WTC11 (cell line): ENCODE results near the gene TCTN2. TPM values are rescaled to one million over a fixed set of nuclear protein-coding genes. Genes with fewer than 3 reads are reported as not detected.

ENCODE experiments used
- ATAC-seq: fragments of 200-7000 bp; cut with Tn5 transposase; 2 replicates; pipeline ENCODE4 v1.10.0; 2021; ENCODE audit warnings: mild to moderate bottlenecking, moderate library complexity
- CTCF ChIA-PET: fragments of 300-600 bp; sonication (Branson Sonifier 250); formaldehyde crosslinking; loops from one replicate; lab custom pipeline; 2021; ENCODE audit warnings: antibody characterized with exemption; lab: Charles Lee
- POLR2A ChIA-PET: fragments of 350-600 bp; sonication (Branson Sonifier 250); formaldehyde crosslinking; loops from one replicate; lab custom pipeline; 2021; ENCODE audit warnings: antibody characterized with exemption; lab: Charles Lee
- DNase-seq: peaks from one replicate; pipeline ENCODE4 v3.0.0; 2021; ENCODE audit warnings: low spot score
- H3K27ac Mint-ChIP-seq: 2 replicates; pipeline ENCODE4 v1.8.0; 2021; ENCODE audit warnings: mixed read lengths
- H3K27me3 Mint-ChIP-seq: 2 replicates; pipeline ENCODE4 v1.8.0; 2021; ENCODE audit warnings: low read depth, mild to moderate bottlenecking, moderate library complexity, mixed read lengths
- H3K36me3 Mint-ChIP-seq: 2 replicates; pipeline ENCODE4 v1.8.0; 2021; ENCODE audit warnings: mixed read lengths
- H3K4me1 Mint-ChIP-seq: 2 replicates; pipeline ENCODE4 v1.8.0; 2022; ENCODE audit warnings: mixed read lengths
- H3K4me3 Mint-ChIP-seq: 2 replicates; pipeline ENCODE4 v1.8.0; 2021; ENCODE audit warnings: mild to moderate bottlenecking, moderate library complexity, mixed read lengths
- H3K9me3 Mint-ChIP-seq: 2 replicates; pipeline ENCODE4 v1.8.0; 2021; ENCODE audit warnings: mixed read lengths
- ATF1 ChIP-seq: sonication (generic); formaldehyde crosslinking; IDR thresholded peaks from 2 replicates; pipeline ENCODE4 v1.8.1; 2023; ENCODE audit warnings: mild to moderate bottlenecking, moderate library complexity, missing genetic modification reagents
- FOXJ3 ChIP-seq: sonication (generic); formaldehyde crosslinking; IDR thresholded peaks from 2 replicates; pipeline ENCODE4 v1.9.0; 2021; ENCODE audit warnings: missing genetic modification reagents, mild to moderate bottlenecking, borderline replicate concordance
- GABPB1 ChIP-seq: sonication (generic); formaldehyde crosslinking; IDR thresholded peaks from 2 replicates; pipeline ENCODE4 v1.8.1; 2023; ENCODE audit warnings: mild to moderate bottlenecking, missing genetic modification reagents
- KAT7 ChIP-seq: sonication (generic); formaldehyde crosslinking; IDR thresholded peaks from 2 replicates; pipeline ENCODE4 v1.8.1; 2023; ENCODE audit warnings: missing genetic modification reagents, mild to moderate bottlenecking, borderline replicate concordance
- NFYB ChIP-seq: sonication (generic); formaldehyde crosslinking; conservative IDR thresholded peaks from 2 replicates; pipeline ENCODE4 v1.8.0; 2022; ENCODE audit warnings: low read depth, missing genetic modification reagents
- SMAD4 ChIP-seq: sonication (generic); formaldehyde crosslinking; IDR thresholded peaks from 2 replicates; pipeline ENCODE4 v1.8.0; 2022; ENCODE audit warnings: mild to moderate bottlenecking, missing genetic modification reagents
- TCF7 ChIP-seq: sonication (generic); formaldehyde crosslinking; IDR thresholded peaks from 2 replicates; pipeline ENCODE4 v1.8.0; 2022; ENCODE audit warnings: mild to moderate bottlenecking, low read depth, missing genetic modification reagents, moderate library complexity
- TP53 ChIP-seq: sonication (generic); formaldehyde crosslinking; IDR thresholded peaks from 2 replicates; pipeline ENCODE4 v1.8.1; 2023; ENCODE audit warnings: mild to moderate bottlenecking, missing genetic modification reagents
- ZNF263 ChIP-seq: sonication (generic); formaldehyde crosslinking; IDR thresholded peaks from 2 replicates; pipeline ENCODE4 v1.8.1; 2022; ENCODE audit warnings: low read depth, mild to moderate bottlenecking, moderate library complexity, missing genetic modification reagents
- ZNF317 ChIP-seq: sonication (generic); formaldehyde crosslinking; IDR thresholded peaks from 2 replicates; pipeline ENCODE4 v1.8.1; 2023; ENCODE audit warnings: low read depth, mild to moderate bottlenecking, moderate library complexity, missing genetic modification reagents, borderline replicate concordance
- ZNF416 ChIP-seq: fragments of 250-450 bp; sonication (Bioruptor Pico); IDR thresholded peaks from 2 replicates; pipeline ENCODE4 v1.9.0; 2021; ENCODE audit warnings: mild to moderate bottlenecking, inconsistent platforms
- ZNF671 ChIP-seq: fragments of 250-450 bp; sonication (Bioruptor Pico); IDR thresholded peaks from 2 replicates; pipeline ENCODE4 v1.8.0; 2021; ENCODE audit warnings: mild to moderate bottlenecking
- total RNA-seq: library from RNA; stranded (reverse); gene quantifications from 3 replicates; pipeline ENCODE4 v1.2.3, GENCODE V29; 2021
- TF ChIP-seq, protein P1 (sequence below): sonication (generic); formaldehyde crosslinking; IDR thresholded peaks from 2 replicates; pipeline ENCODE4 v1.8.0; 2023; ENCODE audit warnings: mild to moderate bottlenecking, missing genetic modification reagents
- TF ChIP-seq, protein P2 (sequence below): fragments of 250-450 bp; sonication (Bioruptor Pico); conservative IDR thresholded peaks from 2 replicates; pipeline ENCODE4 v1.9.0; 2021; ENCODE audit warnings: mild to moderate bottlenecking
- TF ChIP-seq, protein P3 (sequence below): sonication (generic); formaldehyde crosslinking; IDR thresholded peaks from 2 replicates; pipeline ENCODE4 v1.8.1; 2023; ENCODE audit warnings: mild to moderate bottlenecking, missing genetic modification reagents
- TF ChIP-seq, protein P4 (sequence below): fragments of 250-450 bp; sonication (Bioruptor Pico); IDR thresholded peaks from 2 replicates; pipeline ENCODE4 v2.1.2; 2022; ENCODE audit warnings: mild to moderate bottlenecking, moderate library complexity
- TF ChIP-seq, protein P5 (sequence below): sonication (generic); formaldehyde crosslinking; IDR thresholded peaks from 2 replicates; pipeline ENCODE4 v1.8.1; 2023; ENCODE audit warnings: mild to moderate bottlenecking, missing genetic modification reagents, moderate library complexity
- TF ChIP-seq, protein P6 (sequence below): fragments of 250-450 bp; sonication (Bioruptor Pico); IDR thresholded peaks from 2 replicates; pipeline ENCODE4 v1.9.0; 2021; ENCODE audit warnings: mild to moderate bottlenecking

The TCTN2 gene
- total RNA-seq, 1 experiment from 2014 or later: 6.2 TPM

DNA sequence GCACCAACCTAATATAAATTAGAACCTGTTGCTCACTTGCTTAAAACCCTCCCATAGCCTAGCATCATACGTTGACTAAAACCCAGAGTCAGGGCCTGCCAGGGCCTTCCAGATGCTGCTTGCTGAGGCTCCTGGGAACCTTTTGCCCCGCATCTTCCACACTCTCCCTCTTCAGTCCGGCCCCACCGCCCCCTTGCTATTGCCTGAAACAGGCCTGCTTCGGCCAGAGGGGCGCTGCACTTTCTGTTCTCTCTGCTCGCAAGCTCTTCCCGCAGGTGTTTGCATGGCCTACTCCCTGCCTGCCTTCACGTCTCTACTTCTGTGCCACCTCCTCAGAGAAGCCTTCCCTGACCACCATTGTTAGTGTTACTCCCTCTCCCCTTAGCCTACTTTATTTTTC lies 13.7 kb upstream of the TCTN2 start:
- POLR2A ChIA-PET: interaction anchor here (0.5 to 0.6 kb wide), 2 partner anchors 57 to 1679 kb away, joined by 3 to 7 read pairs; no protein-coding TSS in a partner anchor
- DNase-seq (peak; percentile 30), ATAC-seq (peak; percentile 59; the same call in 1 of the 2 replicates)
- Mint-ChIP-seq H3K9me3 (no peaks in the 10 kb centered on the region), H3K4me3 (no peak overlapping the region), H3K4me1 (no peaks in the 10 kb centered on the region), H3K27ac (no peak overlapping the region), H3K36me3 (peaks cover 25% of the 10 kb centered on the region), H3K27me3 (no peaks in the 10 kb centered on the region)
- TF ChIP-seq ATF1 (no peak), TP53 (CRISPR knock-in tag) (no peak), ZNF263 (CRISPR knock-in tag) (no peak), NFYB (no peak), GABPB1 (no peak), ZNF317 (CRISPR knock-in tag) (no peak), ZNF671 (CRISPR knock-in tag) (no peak), KAT7 (CRISPR knock-in tag) (no peak), SMAD4 (no peak), FOXJ3 (CRISPR knock-in tag) (no peak)
- TF ChIP-seq, protein P1, sequence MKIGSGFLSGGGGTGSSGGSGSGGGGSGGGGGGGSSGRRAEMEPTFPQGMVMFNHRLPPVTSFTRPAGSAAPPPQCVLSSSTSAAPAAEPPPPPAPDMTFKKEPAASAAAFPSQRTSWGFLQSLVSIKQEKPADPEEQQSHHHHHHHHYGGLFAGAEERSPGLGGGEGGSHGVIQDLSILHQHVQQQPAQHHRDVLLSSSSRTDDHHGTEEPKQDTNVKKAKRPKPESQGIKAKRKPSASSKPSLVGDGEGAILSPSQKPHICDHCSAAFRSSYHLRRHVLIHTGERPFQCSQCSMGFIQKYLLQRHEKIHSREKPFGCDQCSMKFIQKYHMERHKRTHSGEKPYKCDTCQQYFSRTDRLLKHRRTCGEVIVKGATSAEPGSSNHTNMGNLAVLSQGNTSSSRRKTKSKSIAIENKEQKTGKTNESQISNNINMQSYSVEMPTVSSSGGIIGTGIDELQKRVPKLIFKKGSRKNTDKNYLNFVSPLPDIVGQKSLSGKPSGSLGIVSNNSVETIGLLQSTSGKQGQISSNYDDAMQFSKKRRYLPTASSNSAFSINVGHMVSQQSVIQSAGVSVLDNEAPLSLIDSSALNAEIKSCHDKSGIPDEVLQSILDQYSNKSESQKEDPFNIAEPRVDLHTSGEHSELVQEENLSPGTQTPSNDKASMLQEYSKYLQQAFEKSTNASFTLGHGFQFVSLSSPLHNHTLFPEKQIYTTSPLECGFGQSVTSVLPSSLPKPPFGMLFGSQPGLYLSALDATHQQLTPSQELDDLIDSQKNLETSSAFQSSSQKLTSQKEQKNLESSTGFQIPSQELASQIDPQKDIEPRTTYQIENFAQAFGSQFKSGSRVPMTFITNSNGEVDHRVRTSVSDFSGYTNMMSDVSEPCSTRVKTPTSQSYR: no peak
- TF ChIP-seq, protein P2, sequence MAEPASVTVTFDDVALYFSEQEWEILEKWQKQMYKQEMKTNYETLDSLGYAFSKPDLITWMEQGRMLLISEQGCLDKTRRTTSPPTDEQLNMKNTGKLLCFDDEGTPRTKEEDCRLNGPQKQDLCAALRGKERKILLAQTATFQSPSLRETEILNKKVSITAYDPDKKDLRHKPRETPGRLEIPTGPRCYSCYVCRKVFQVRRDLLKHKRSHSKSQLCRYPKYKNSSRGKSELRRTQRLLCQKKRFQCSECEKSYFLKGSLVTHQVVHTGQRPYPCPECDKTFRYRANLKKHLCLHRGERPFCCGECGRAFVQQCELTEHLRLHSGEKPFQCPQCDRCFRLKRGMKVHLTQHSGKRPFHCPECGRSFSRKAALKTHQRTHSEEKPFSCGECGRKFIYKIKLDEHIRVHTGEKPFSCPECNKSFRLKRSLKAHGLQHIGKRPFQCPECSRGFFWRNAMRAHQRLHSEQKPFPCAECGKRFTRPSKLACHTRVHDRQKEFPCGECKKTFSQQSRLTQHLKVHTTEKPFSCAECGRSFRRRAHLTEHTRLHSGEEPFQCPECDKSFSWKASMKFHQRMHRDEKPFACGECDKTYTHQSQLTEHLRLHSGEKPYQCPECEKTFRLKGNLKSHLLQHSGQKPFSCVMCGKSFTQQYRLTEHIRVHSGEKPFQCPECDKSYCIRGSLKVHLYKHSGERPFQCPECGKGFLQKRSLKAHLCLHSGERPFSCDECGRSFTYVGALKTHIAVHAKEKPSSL (CRISPR knock-in tag): no peak
- TF ChIP-seq, protein P3, sequence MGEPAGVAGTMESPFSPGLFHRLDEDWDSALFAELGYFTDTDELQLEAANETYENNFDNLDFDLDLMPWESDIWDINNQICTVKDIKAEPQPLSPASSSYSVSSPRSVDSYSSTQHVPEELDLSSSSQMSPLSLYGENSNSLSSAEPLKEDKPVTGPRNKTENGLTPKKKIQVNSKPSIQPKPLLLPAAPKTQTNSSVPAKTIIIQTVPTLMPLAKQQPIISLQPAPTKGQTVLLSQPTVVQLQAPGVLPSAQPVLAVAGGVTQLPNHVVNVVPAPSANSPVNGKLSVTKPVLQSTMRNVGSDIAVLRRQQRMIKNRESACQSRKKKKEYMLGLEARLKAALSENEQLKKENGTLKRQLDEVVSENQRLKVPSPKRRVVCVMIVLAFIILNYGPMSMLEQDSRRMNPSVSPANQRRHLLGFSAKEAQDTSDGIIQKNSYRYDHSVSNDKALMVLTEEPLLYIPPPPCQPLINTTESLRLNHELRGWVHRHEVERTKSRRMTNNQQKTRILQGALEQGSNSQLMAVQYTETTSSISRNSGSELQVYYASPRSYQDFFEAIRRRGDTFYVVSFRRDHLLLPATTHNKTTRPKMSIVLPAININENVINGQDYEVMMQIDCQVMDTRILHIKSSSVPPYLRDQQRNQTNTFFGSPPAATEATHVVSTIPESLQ (CRISPR knock-in tag): no peak
- TF ChIP-seq, protein P4, sequence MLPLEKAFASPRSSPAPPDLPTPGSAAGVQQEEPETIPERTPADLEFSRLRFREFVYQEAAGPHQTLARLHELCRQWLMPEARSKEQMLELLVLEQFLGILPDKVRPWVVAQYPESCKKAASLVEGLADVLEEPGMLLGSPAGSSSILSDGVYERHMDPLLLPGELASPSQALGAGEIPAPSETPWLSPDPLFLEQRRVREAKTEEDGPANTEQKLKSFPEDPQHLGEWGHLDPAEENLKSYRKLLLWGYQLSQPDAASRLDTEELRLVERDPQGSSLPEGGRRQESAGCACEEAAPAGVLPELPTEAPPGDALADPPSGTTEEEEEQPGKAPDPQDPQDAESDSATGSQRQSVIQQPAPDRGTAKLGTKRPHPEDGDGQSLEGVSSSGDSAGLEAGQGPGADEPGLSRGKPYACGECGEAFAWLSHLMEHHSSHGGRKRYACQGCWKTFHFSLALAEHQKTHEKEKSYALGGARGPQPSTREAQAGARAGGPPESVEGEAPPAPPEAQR: no peak
- TF ChIP-seq, protein P5, sequence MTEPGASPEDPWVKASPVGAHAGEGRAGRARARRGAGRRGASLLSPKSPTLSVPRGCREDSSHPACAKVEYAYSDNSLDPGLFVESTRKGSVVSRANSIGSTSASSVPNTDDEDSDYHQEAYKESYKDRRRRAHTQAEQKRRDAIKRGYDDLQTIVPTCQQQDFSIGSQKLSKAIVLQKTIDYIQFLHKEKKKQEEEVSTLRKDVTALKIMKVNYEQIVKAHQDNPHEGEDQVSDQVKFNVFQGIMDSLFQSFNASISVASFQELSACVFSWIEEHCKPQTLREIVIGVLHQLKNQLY (CRISPR knock-in tag): no peak
- CTCF ChIA-PET: interaction anchor here (0.5 to 0.9 kb wide), 2 partner anchors 9 to 292 kb away, joined by 3 to 5 read pairs; no protein-coding TSS in a partner anchor

DNA sequence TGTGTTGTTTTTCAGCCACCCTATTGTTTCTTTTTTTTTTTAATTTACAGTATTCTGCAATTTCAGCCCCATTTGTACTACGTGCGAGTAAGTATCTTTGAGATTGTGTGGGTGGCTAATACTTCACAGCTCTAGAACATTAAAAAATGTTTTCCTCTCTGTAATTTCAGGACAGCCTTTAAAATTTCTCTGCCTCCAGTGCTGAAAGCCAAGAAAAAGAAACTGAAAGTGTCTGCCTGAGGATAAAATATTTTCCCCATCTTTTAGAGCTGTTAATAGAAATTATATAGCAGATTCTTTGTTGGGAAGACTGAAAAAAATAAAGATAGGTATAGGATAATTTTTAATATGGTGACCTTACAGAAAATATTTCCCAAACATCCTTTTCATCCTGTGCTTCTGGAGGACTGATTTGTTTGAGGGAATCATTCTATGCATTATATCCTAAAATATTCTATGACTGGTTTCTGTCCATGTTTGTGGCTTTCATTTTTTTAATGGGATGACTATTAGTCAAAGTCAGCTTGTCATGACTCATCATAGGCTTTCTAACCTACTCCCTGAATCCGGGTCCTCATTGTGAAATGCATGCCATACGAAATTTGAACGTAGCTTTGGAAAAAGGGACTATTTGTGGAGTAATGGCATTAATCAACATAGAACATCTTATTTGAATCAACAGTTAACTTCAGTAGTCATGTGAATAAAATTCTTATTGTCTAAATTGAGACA lies 10.8 kb upstream of the TCTN2 start:
- CTCF ChIA-PET: no interaction called here
- H3K4me1 Mint-ChIP-seq: no peaks in the 10 kb centered on the region
- no peak overlapping the region for H3K4me3 Mint-ChIP-seq
- POLR2A ChIA-PET: no interaction called here
- no peaks in the 10 kb centered on the region for H3K27me3 Mint-ChIP-seq
- TF ChIP-seq, protein P6, sequence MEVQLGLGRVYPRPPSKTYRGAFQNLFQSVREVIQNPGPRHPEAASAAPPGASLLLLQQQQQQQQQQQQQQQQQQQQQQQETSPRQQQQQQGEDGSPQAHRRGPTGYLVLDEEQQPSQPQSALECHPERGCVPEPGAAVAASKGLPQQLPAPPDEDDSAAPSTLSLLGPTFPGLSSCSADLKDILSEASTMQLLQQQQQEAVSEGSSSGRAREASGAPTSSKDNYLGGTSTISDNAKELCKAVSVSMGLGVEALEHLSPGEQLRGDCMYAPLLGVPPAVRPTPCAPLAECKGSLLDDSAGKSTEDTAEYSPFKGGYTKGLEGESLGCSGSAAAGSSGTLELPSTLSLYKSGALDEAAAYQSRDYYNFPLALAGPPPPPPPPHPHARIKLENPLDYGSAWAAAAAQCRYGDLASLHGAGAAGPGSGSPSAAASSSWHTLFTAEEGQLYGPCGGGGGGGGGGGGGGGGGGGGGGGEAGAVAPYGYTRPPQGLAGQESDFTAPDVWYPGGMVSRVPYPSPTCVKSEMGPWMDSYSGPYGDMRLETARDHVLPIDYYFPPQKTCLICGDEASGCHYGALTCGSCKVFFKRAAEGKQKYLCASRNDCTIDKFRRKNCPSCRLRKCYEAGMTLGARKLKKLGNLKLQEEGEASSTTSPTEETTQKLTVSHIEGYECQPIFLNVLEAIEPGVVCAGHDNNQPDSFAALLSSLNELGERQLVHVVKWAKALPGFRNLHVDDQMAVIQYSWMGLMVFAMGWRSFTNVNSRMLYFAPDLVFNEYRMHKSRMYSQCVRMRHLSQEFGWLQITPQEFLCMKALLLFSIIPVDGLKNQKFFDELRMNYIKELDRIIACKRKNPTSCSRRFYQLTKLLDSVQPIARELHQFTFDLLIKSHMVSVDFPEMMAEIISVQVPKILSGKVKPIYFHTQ (CRISPR knock-in tag): no peak
- TF ChIP-seq ZNF416 (CRISPR knock-in tag) (no peak), TCF7 (CRISPR knock-in tag) (no peak)
- H3K36me3 Mint-ChIP-seq: peaks cover 27% of the 10 kb centered on the region
- no peaks in the 10 kb centered on the region for H3K9me3 Mint-ChIP-seq
- no peak for ATAC-seq
- no peak overlapping the region for H3K27ac Mint-ChIP-seq
- no peak for DNase-seq
